CD14-positive monocyte (primary cell): ENCODE results near the gene TENM3. TPM values are rescaled to one million over a fixed set of nuclear protein-coding genes. Genes with fewer than 3 reads are reported as not detected.

Experiments used
- DNase-seq, 3 donors: peaks; one replicate each; pipeline ENCODE4 v3.0.0-alpha.2; 2011 to 2022
- H2AFZ ChIP-seq: 2 replicates; pipeline ENCODE4 v1.6.0; 2012; ENCODE audit warnings: mild to moderate bottlenecking, low read depth, low read length, inconsistent platforms; ENCODE audit not compliant: insufficient read depth, poor library complexity, severe bottlenecking
- H3K27ac ChIP-seq, 2 donors: 1 replicate in 1 of 2; 2 replicates in 1 of 2; pipeline ENCODE4 v1.5.1; 2012 to 2013; ENCODE audit warnings: low read length in 2 of 2, control low read depth in 1 of 2, inconsistent platforms in 1 of 2, low read depth in 1 of 2, mild to moderate bottlenecking in 1 of 2
- H3K27me3 ChIP-seq, 2 donors: one replicate each; pipeline versions ENCODE4 v1.6.0 to v1.6.1; 2011 to 2013; ENCODE audit warnings: low read length in 2 of 2; ENCODE audit not compliant: control insufficient read depth in 2 of 2, insufficient read depth in 2 of 2
- H3K36me3 ChIP-seq, 2 donors: replicated peaks in 1 of 2; 1 replicate in 1 of 2; 2 replicates in 1 of 2; pipeline versions ENCODE4 v1.5.1 to v1.6.1; 2012 to 2013; ENCODE audit warnings: low read length in 2 of 2, control low read depth in 1 of 2, inconsistent platforms in 1 of 2, mild to moderate bottlenecking in 1 of 2; ENCODE audit not compliant: insufficient read depth in 2 of 2, control insufficient read depth in 1 of 2
- H3K4me1 ChIP-seq, 2 donors: 1 replicate in 1 of 2; 2 replicates in 1 of 2; pipeline versions ENCODE4 v1.5.1 to v1.6.1; 2012 to 2013; ENCODE audit warnings: low read length in 2 of 2, control low read depth in 1 of 2, inconsistent platforms in 1 of 2, mild to moderate bottlenecking in 1 of 2, moderate library complexity in 1 of 2; ENCODE audit not compliant: insufficient read depth in 2 of 2, control insufficient read depth in 1 of 2
- H3K4me2 ChIP-seq: replicated peaks from 2 replicates; pipeline ENCODE3; 2012; ENCODE audit warnings: low read length, moderate library complexity, mild to moderate bottlenecking; ENCODE audit not compliant: poor library complexity, severe bottlenecking; ENCODE audit errors: extremely low read depth
- H3K4me3 ChIP-seq, 3 experiments: fragments of 200-600 bp in 1 of 3; sonication (generic) in 1 of 3; replicated peaks in 1 of 3; 1 replicate in 2 of 3; 2 replicates in 1 of 3; pipeline ENCODE4 v1.5.1; 2011 to 2013; ENCODE audit warnings: low read length in 3 of 3, mild to moderate bottlenecking in 3 of 3, control low read depth in 2 of 3, low read depth in 2 of 3, inconsistent platforms in 1 of 3, moderate library complexity in 1 of 3
- H3K79me2 ChIP-seq: 2 replicates; pipeline ENCODE4 v1.6.0; 2012; ENCODE audit warnings: mild to moderate bottlenecking, control low read depth, inconsistent platforms, low read length, moderate library complexity; ENCODE audit not compliant: insufficient read depth
- H3K9ac ChIP-seq: 2 replicates; pipeline ENCODE4 v1.6.0; 2017; ENCODE audit warnings: low read length, mild to moderate bottlenecking; ENCODE audit not compliant: insufficient read depth, poor library complexity, severe bottlenecking
- H3K9me3 ChIP-seq, 2 donors: replicated peaks in 1 of 2; 1 replicate in 1 of 2; 2 replicates in 1 of 2; pipeline versions ENCODE4 v1.5.1 to v1.6.1; 2012 to 2013; ENCODE audit warnings: low read length in 2 of 2, control low read depth in 1 of 2; ENCODE audit not compliant: control insufficient read depth in 1 of 2, insufficient read depth in 1 of 2
- H4K20me1 ChIP-seq: 2 replicates; pipeline ENCODE4 v1.6.0; 2012; ENCODE audit warnings: mild to moderate bottlenecking, low read length, control low read depth, moderate library complexity; ENCODE audit not compliant: insufficient read depth
- H3K27ac Mint-ChIP-seq, 7 donors: one replicate each; pipeline ENCODE4 v1.8.0; 2020; ENCODE audit warnings: mild to moderate bottlenecking in 7 of 7, mixed read lengths in 7 of 7, moderate library complexity in 6 of 7, inconsistent platforms in 2 of 7
- H3K27me3 Mint-ChIP-seq, 3 donors: one replicate each; pipeline ENCODE4 v1.8.0; 2021 to 2022; ENCODE audit warnings: low read depth in 3 of 3, mild to moderate bottlenecking in 3 of 3, mixed read lengths in 3 of 3, moderate library complexity in 3 of 3, inconsistent platforms in 1 of 3
- H3K36me3 Mint-ChIP-seq, 2 donors: one replicate each; pipeline ENCODE4 v1.8.0; 2020; ENCODE audit warnings: mixed read lengths in 2 of 2, inconsistent platforms in 1 of 2, mild to moderate bottlenecking in 1 of 2
- H3K4me1 Mint-ChIP-seq: one replicate; pipeline ENCODE4 v1.8.0; 2020; ENCODE audit warnings: mild to moderate bottlenecking, mixed read lengths
- H3K4me3 Mint-ChIP-seq, 2 donors: one replicate each; pipeline ENCODE4 v1.8.0; 2020; ENCODE audit warnings: mild to moderate bottlenecking in 2 of 2, mixed read lengths in 2 of 2, moderate library complexity in 1 of 2
- H3K9me3 Mint-ChIP-seq, 7 donors: one replicate each; pipeline ENCODE4 v1.8.0; 2020 to 2022; ENCODE audit warnings: mixed read lengths in 7 of 7, mild to moderate bottlenecking in 6 of 7, moderate library complexity in 6 of 7, inconsistent platforms in 2 of 7
- whole genome bisulfite sequencing: methylation state at CpG from one replicate; pipeline ENCODE4 v1.1.5; 2013; ENCODE audit warnings: missing lambda C conversion rate; ENCODE audit not compliant: insufficient coverage; 5-methylcytosine and 5-hydroxymethylcytosine counted together
- intact Hi-C, 2 donors: fragments of 100-400 bp; cut with micrococcal nuclease; formaldehyde crosslinking; loops; one replicate each; pipeline versions ENCODE4 v1.15.0 to v1.15.1; 2023
- polyA plus RNA-seq, 3 donors: library from polyadenylated mRNA; depleted of rRNA in 1 of 3; unstranded in 2 of 3; stranded (reverse) in 1 of 3; fragments of 300-500 nt in 2 of 3; fragments of >200 nt in 1 of 3; fragmentation: Illumina TruSeq in 2 of 3; gene quantifications; 1 replicate in 2 of 3; 2 replicates in 1 of 3; pipeline ENCODE4 v1.2.3, GENCODE V29; 2012 to 2021
- TF ChIP-seq, protein P1 (sequence below): fragments of 200-600 bp; IDR thresholded peaks from one replicate; pipeline ENCODE4 v1.8.0; 2022; ENCODE audit warnings: antibody characterized with exemption, mild to moderate bottlenecking

The TENM3 gene
- polyA plus RNA-seq, 3 donors = not detected

DNA sequence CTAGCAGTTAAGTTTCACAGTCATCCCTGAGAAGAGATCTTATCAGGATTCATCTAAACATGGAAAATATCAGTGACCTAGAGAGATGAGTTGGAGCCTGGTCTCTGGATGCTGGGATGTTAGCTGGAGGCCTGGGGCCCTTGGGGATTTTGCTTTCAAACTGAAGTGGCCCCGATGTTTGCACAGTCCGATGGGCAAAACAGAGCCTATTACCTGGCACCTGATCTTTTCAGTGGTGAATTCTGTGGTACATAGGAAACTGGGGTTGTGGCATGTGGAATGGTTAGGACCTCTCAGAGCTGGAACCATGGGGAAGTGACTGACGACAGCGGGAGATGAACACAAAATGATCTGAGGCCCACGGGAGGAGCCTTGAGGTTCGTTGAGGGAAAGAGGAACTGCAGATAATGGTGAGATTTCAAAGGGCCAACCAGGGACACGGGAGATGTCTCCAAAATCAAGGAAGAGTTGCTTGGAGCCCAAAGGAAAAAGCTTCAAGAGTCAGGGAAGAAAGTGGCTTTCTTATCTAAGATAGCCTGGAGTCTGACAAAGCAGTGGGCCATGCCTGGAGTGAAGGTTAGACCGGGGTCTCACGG lies 17.8 kb upstream of the TENM3 start:
- TF ChIP-seq, protein P1, sequence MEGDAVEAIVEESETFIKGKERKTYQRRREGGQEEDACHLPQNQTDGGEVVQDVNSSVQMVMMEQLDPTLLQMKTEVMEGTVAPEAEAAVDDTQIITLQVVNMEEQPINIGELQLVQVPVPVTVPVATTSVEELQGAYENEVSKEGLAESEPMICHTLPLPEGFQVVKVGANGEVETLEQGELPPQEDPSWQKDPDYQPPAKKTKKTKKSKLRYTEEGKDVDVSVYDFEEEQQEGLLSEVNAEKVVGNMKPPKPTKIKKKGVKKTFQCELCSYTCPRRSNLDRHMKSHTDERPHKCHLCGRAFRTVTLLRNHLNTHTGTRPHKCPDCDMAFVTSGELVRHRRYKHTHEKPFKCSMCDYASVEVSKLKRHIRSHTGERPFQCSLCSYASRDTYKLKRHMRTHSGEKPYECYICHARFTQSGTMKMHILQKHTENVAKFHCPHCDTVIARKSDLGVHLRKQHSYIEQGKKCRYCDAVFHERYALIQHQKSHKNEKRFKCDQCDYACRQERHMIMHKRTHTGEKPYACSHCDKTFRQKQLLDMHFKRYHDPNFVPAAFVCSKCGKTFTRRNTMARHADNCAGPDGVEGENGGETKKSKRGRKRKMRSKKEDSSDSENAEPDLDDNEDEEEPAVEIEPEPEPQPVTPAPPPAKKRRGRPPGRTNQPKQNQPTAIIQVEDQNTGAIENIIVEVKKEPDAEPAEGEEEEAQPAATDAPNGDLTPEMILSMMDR = no peak
- H3K27ac Mint-ChIP-seq = no peak overlapping the region
- Histone ChIP-seq H3K4me1 (no peaks in the 10 kb centered on the region), H4K20me1 (no peaks in the 10 kb centered on the region), H3K79me2 (no peaks in the 10 kb centered on the region), H3K9me3 (no peaks in the 10 kb centered on the region), H2AFZ (no peak overlapping the region), H3K9ac (no peak overlapping the region), H3K4me3 (no peak overlapping the region), H3K27me3 (no peaks in the 10 kb centered on the region), H3K36me3 (no peaks in the 10 kb centered on the region), H3K4me2 (no peak overlapping the region), H3K27ac (no peak overlapping the region)
- H3K4me3 Mint-ChIP-seq = no peak overlapping the region
- H3K27me3 Mint-ChIP-seq = peaks cover 0 to 2% (median 1%) of the 10 kb centered on the region in 3 donors
- peaks cover 0 to 5% (median 0%) of the 10 kb centered on the region in 7 donors for H3K9me3 Mint-ChIP-seq
- DNase-seq = no peak
- H3K4me1 Mint-ChIP-seq = no peaks in the 10 kb centered on the region
- intact Hi-C loops = no loop called here
- 86% methylated on average over 7 of the region's 9 CpGs for WGBS
- H3K36me3 Mint-ChIP-seq = no peaks in the 10 kb centered on the region

DNA sequence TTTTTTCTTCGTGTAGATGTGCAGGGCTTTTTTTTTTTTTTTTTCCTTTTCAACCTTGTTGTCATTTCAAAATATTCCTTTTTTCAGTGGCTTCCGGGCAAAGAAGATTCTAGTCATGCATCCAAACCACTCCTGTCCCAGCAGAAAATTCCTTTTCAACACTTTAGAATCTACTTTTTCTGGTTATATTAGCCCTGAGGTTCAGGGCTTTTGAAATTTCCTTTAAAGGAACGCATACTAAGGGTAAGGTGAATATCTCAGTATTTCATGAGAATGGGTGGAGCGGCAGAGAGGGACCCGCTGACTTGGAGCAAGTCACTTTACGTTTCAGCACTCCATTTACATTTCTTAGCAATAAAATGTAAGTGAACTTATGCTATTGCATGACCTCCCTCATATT lies 15.6 kb upstream of the TENM3 start:
- no peak overlapping the region for H3K4me2 ChIP-seq
- no peak overlapping the region for H3K9ac ChIP-seq
- intact Hi-C loops = no loop called here
- no peaks in the 10 kb centered on the region for H3K36me3 ChIP-seq
- H3K79me2 ChIP-seq = no peaks in the 10 kb centered on the region
- H2AFZ ChIP-seq = no peak overlapping the region
- H3K9me3 ChIP-seq = no peaks in the 10 kb centered on the region
- no CpG with 5 or more reads among the region's 6 CpGs for WGBS
- TF ChIP-seq, protein P1 = no peak
- Mint-ChIP-seq H3K27ac (no peak overlapping the region), H3K9me3 (peaks cover 0 to 4% (median 1%) of the 10 kb centered on the region in 7 donors), H3K4me1 (no peaks in the 10 kb centered on the region), H3K27me3 (peaks cover 0 to 3% (median 1%) of the 10 kb centered on the region in 3 donors), H3K36me3 (no peaks in the 10 kb centered on the region), H3K4me3 (no peak overlapping the region)
- H3K4me1 ChIP-seq = no peaks in the 10 kb centered on the region
- H3K27ac ChIP-seq = no peak overlapping the region
- no peaks in the 10 kb centered on the region for H3K27me3 ChIP-seq
- no peaks in the 10 kb centered on the region for H4K20me1 ChIP-seq
- DNase-seq = no peak
- no peak overlapping the region for H3K4me3 ChIP-seq
